SK-N-SH (cell line): ENCODE measurements around the gene KCTD12.

Experiments used
- CHD2 ChIP-seq: fragments of 150-350 bp; IDR thresholded peaks from 2 replicates; pipeline ENCODE4 v1.6.1; 2018; ENCODE audit warnings: low read length; ENCODE audit not compliant: partially characterized antibody
- CTCF ChIP-seq: fragments of 200-600 bp; sonication (generic); IDR thresholded peaks from 2 replicates; pipeline ENCODE4 v1.6.1; 2017; ENCODE audit warnings: antibody characterized with exemption, mild to moderate bottlenecking, moderate library complexity
- EP300 ChIP-seq, 2 experiments: IDR thresholded peaks; 2 replicates each; pipeline versions ENCODE4 v1.4.0 to v1.6.1; 2012; ENCODE audit warnings: borderline replicate concordance in 1 of 2, low read depth in 1 of 2, low read length in 1 of 2
- NFIC ChIP-seq: IDR thresholded peaks from 2 replicates; pipeline ENCODE4 v1.4.0; 2012; ENCODE audit warnings: borderline replicate concordance
- NRF1 ChIP-seq: IDR thresholded peaks from 2 replicates; pipeline ENCODE4 v1.6.1; 2012; ENCODE audit warnings: low read depth, mild to moderate bottlenecking, low read length
- POLR2AphosphoS5 ChIP-seq: IDR thresholded peaks from 2 replicates; pipeline ENCODE4 v1.6.1; 2012; ENCODE audit warnings: low read depth, low read length
- REST ChIP-seq: IDR thresholded peaks from 2 replicates; pipeline ENCODE4 v1.6.1; 2012; ENCODE audit warnings: mild to moderate bottlenecking, low read depth, low read length, moderate library complexity
- RFX5 ChIP-seq: IDR thresholded peaks from 2 replicates; pipeline ENCODE4 v1.6.1; 2012; ENCODE audit warnings: mild to moderate bottlenecking, improper control_type of control experiment, low read length
- SIN3A ChIP-seq: IDR thresholded peaks from 2 replicates; pipeline ENCODE4 v1.6.1; 2012; ENCODE audit warnings: low read depth, mild to moderate bottlenecking, low read length, moderate library complexity, borderline replicate concordance
- TCF12 ChIP-seq: IDR thresholded peaks from 2 replicates; pipeline ENCODE4 v1.4.0; 2012
- USF2 ChIP-seq: fragments of 150-350 bp; IDR thresholded peaks from 2 replicates; pipeline ENCODE4 v1.6.1; 2017; ENCODE audit warnings: antibody characterized with exemption, low read length, low read depth, borderline replicate concordance
- YY1 ChIP-seq: IDR thresholded peaks from 2 replicates; pipeline ENCODE4 v1.4.0; 2012; ENCODE audit warnings: low read depth, mild to moderate bottlenecking

- no peak for TF ChIP-seq POLR2AphosphoS5
- TF ChIP-seq RFX5: no peak
- TF ChIP-seq TCF12: no peak
- TF ChIP-seq CTCF: no peak
- TF ChIP-seq USF2: no peak
- no peak for TF ChIP-seq NFIC
- TF ChIP-seq YY1: no peak
- TF ChIP-seq EP300 (IDR thresholded peaks at IDR 0.05; ENCODE audit: borderline replicate concordance in 1 of 2, low read depth in 1 of 2, low read length in 1 of 2): no peak
- no peak for TF ChIP-seq NRF1
- TF ChIP-seq REST: no peak
- TF ChIP-seq CHD2: no peak
- TF ChIP-seq SIN3A: no peak
These were observed 3.8 kb downstream of the KCTD12 start for GRCh38 chr13:76882431-76882830.
